ENCODE results near the gene ZNF207. TPM values are rescaled to one million over a fixed set of nuclear protein-coding genes. Genes with fewer than 3 reads are reported as not detected.

Gene ZNF207
- total and polyA plus RNA-seq, 9 of the 15 experiments (the other 6 are each of a cell fraction or from before 2014, with no cell fraction given) = 123 to 370 (median 250) TPM

- no peak for TF ChIP-seq ID3 (CRISPR knock-in tag; IDR thresholded peaks at IDR 0.05)
- no peak for TF ChIP-seq ID3 (tag; IDR thresholded peaks at IDR 0.05)
- TF ChIP-seq GABPB2 (CRISPR knock-in tag; conservative IDR thresholded peaks at IDR 0.05) = no peak
- TF ChIP-seq SPI1 (IDR thresholded peaks at IDR 0.05; ENCODE audit: borderline replicate concordance, low read depth, low read length) = no peak
- TF ChIP-seq AFF4 (CRISPR knock-in tag; IDR thresholded peaks at IDR 0.05) = no peak
- TF ChIP-seq SFPQ (IDR thresholded peaks at IDR 0.05; ENCODE audit: low read depth, low read length) = no peak
- TF ChIP-seq CAMTA2 (CRISPR knock-in tag; conservative IDR thresholded peaks at IDR 0.05) = no peak
- no peak for TF ChIP-seq ZC3H8 (IDR thresholded peaks at IDR 0.05)
- no peak for TF ChIP-seq TSC22D4 (tag; IDR thresholded peaks at IDR 0.05)
- no peak for TF ChIP-seq ZNF518B (CRISPR knock-in tag; IDR thresholded peaks at IDR 0.05)
- TF ChIP-seq HNRNPH1 (optimal IDR thresholded peaks at IDR 0.05; ENCODE audit: low read depth, low read length) = no peak
- TF ChIP-seq MCM5 (IDR thresholded peaks at IDR 0.05; ENCODE audit: low read depth) = no peak
- peak; percentile 97 for TF ChIP-seq POLR2G (IDR thresholded peaks at IDR 0.05; ENCODE audit: low read depth, low read length)
- TF ChIP-seq FOXJ3 (CRISPR knock-in tag; IDR thresholded peaks at IDR 0.05) = no peak
- TF ChIP-seq NR2C2 (CRISPR knock-in tag; IDR thresholded peaks at IDR 0.05) = no peak
- TF ChIP-seq NR2C2 (tag; IDR thresholded peaks at IDR 0.05) = no peak; the same call in 1 of the 2 replicates
These were observed at the start of gene ZNF207 (continued) for GRCh38 chr17:32349854-32350665.
